HCT116 (cell line): ENCODE results near the gene ATP6V1G2. TPM values are rescaled to one million over a fixed set of nuclear protein-coding genes. Genes with fewer than 3 reads are reported as not detected.

Source experiments
- ATAC-seq: fragments of 200-7000 bp; cut with Tn5 transposase; 2 replicates; pipeline ENCODE4 v1.9.1; 2020; ENCODE audit warnings: mild to moderate bottlenecking, moderate library complexity
- BruUV-seq: library from RNA; stranded (reverse); fragments of 400-500 nt; replicated peaks from 2 replicates; lab custom pipeline; 2021; lab: Mats Ljungman, UMichigan
- CTCF ChIA-PET: fragments of 300-600 bp; sonication (Branson Sonifier 250); formaldehyde crosslinking; loops from one replicate; lab custom pipeline; 2021; ENCODE audit warnings: antibody characterized with exemption; lab: Charles Lee
- POLR2A ChIA-PET: fragments of 300-600, 350-600 bp; sonication (Branson Sonifier 250); formaldehyde crosslinking; loops from one replicate; lab custom pipeline; 2021; ENCODE audit warnings: antibody characterized with exemption; lab: Charles Lee
- RAD21 ChIA-PET, 2 experiments: fragments of 300-600 bp; sonication (Branson Sonifier 250); formaldehyde crosslinking; loops; one replicate each; lab custom pipeline; 2023; ENCODE audit warnings: low total read pairs in 2 of 2; ENCODE audit not compliant: uncharacterized antibody in 2 of 2, unreplicated experiment in 2 of 2, low non-redundant PET in 1 of 2; lab: Charles Lee
- DNase-seq: peaks from one replicate; pipeline ENCODE4 v3.0.0-alpha.2; 2010; ENCODE audit warnings: low read depth, low spot score
- H2AFZ ChIP-seq: fragments of 200-600 bp; shearing (Covaris generic), sonication (generic); 2 replicates; pipeline ENCODE4 v1.6.1; 2017; ENCODE audit warnings: low read depth, mixed run types, mixed read lengths, antibody characterized with exemption, low read length; ENCODE audit not compliant: poor library complexity, severe bottlenecking
- H3K27ac ChIP-seq: 2 replicates; pipeline ENCODE4 v1.5.1; 2012; ENCODE audit warnings: low read depth, low read length
- H3K27me3 ChIP-seq: fragments of 200-600 bp; sonication (generic); 2 replicates; pipeline ENCODE4 v1.6.1; 2016; ENCODE audit warnings: mixed run types, low read length, mixed read lengths; ENCODE audit not compliant: insufficient read depth
- H3K36me3 ChIP-seq, 2 experiments: fragments of 200-500 bp in 1 of 2; fragments of 200-600 bp in 1 of 2; sonication (Bioruptor generic) in 1 of 2; sonication (generic) in 1 of 2; 2 replicates each; pipeline versions ENCODE4 v1.5.1 to v1.6.1; 2014 to 2016; ENCODE audit warnings: low read length in 2 of 2, inconsistent platforms in 1 of 2, mixed read lengths in 1 of 2, mixed run types in 1 of 2; ENCODE audit not compliant: insufficient read depth in 2 of 2, control insufficient read depth in 1 of 2
- H3K4me1 ChIP-seq, 2 experiments: fragments of 200-600 bp in 1 of 2; sonication (generic) in 1 of 2; 2 replicates each; pipeline versions ENCODE4 v1.5.1 to v1.6.1; 2012 to 2017; ENCODE audit warnings: low read length in 2 of 2, inconsistent platforms in 1 of 2, mild to moderate bottlenecking in 1 of 2, mixed read lengths in 1 of 2, mixed run types in 1 of 2, moderate library complexity in 1 of 2; ENCODE audit not compliant: insufficient read depth in 2 of 2, control insufficient read depth in 1 of 2
- H3K4me2 ChIP-seq: fragments of 200-600 bp; sonication (generic); 2 replicates; pipeline ENCODE4 v1.6.1; 2017; ENCODE audit warnings: mixed run types, low read length, mixed read lengths
- H3K4me3 ChIP-seq, 2 experiments: fragments of 200-600 bp in 1 of 2; sonication (generic) in 1 of 2; replicated peaks in 1 of 2; 2 replicates each; pipeline ENCODE4 v1.5.1; 2011 to 2016; ENCODE audit warnings: low read length in 2 of 2, control low read depth in 1 of 2, low read depth in 1 of 2, mild to moderate bottlenecking in 1 of 2, mixed read lengths in 1 of 2, mixed run types in 1 of 2
- H3K79me2 ChIP-seq: fragments of 200-600 bp; sonication (generic); 2 replicates; pipeline ENCODE4 v1.6.1; 2017; ENCODE audit warnings: mild to moderate bottlenecking, mixed run types, low read length, moderate library complexity, mixed read lengths; ENCODE audit not compliant: insufficient read depth
- H3K9ac ChIP-seq: fragments of 200-600 bp; sonication (generic); 2 replicates; pipeline ENCODE4 v1.6.1; 2016; ENCODE audit warnings: low read length, mixed read lengths
- H3K9me2 ChIP-seq: fragments of 200-600 bp; sonication (generic), shearing (Covaris generic); 2 replicates; pipeline ENCODE4 v1.6.1; 2017; ENCODE audit warnings: mixed run types, mild to moderate bottlenecking, moderate library complexity; ENCODE audit not compliant: insufficient read depth
- H3K9me3 ChIP-seq, 2 experiments: fragments of 200-500 bp in 1 of 2; fragments of 200-600 bp in 1 of 2; sonication (Bioruptor generic) in 1 of 2; sonication (generic) in 1 of 2; 2 replicates each; pipeline ENCODE4 v1.6.1; 2014 to 2017; ENCODE audit warnings: low read length in 2 of 2, mixed read lengths in 2 of 2, inconsistent platforms in 1 of 2, low read depth in 1 of 2, mild to moderate bottlenecking in 1 of 2, mixed run types in 1 of 2, moderate library complexity in 1 of 2; ENCODE audit not compliant: control insufficient read depth in 1 of 2, insufficient read depth in 1 of 2
- H4K20me1 ChIP-seq: fragments of 200-600 bp; sonication (generic), shearing (Covaris generic); 2 replicates; pipeline ENCODE4 v1.6.1; 2017; ENCODE audit warnings: mixed run types, mild to moderate bottlenecking, moderate library complexity; ENCODE audit not compliant: insufficient read depth
- CEBPB ChIP-seq: IDR thresholded peaks from 2 replicates; pipeline ENCODE4 v1.6.1; 2012; ENCODE audit warnings: low read depth
- FOSL1 ChIP-seq: IDR thresholded peaks from 2 replicates; pipeline ENCODE4 v1.6.1; 2012; ENCODE audit warnings: low read depth
- JUND ChIP-seq: IDR thresholded peaks from 2 replicates; pipeline ENCODE4 v1.6.1; 2012
- POLR2AphosphoS5 ChIP-seq: IDR thresholded peaks from 2 replicates; pipeline ENCODE4 v1.6.1; 2011; ENCODE audit warnings: mild to moderate bottlenecking, low read depth, low read length, moderate library complexity
- RAD21 ChIP-seq: IDR thresholded peaks from 2 replicates; pipeline ENCODE4 v1.6.1; 2012; ENCODE audit warnings: low read depth, mild to moderate bottlenecking
- SIN3A ChIP-seq: IDR thresholded peaks from 2 replicates; pipeline ENCODE4 v1.6.1; 2012; ENCODE audit warnings: low read depth
- SRF ChIP-seq: IDR thresholded peaks from 2 replicates; pipeline ENCODE4 v1.6.1; 2012; ENCODE audit warnings: low read depth
- ZFX ChIP-seq: fragments of 450-650 bp; IDR thresholded peaks from 2 replicates; pipeline ENCODE4 v1.6.1; 2017
- intact Hi-C: fragments of 100-400 bp; cut with micrococcal nuclease; formaldehyde crosslinking; loops from 2 replicates; pipeline ENCODE4 v1.10.0; 2022
- total RNA-seq: library from RNA; stranded (reverse); gene quantifications from one replicate; pipeline ENCODE4 v1.2.1, GENCODE V29; 2021; ENCODE audit not compliant: unreplicated experiment
- TF ChIP-seq, protein P1 (sequence below), 3 experiments: fragments of 200-600 bp in 1 of 3; sonication (generic) in 1 of 3; IDR thresholded peaks in 2 of 3; conservative IDR thresholded peaks in 1 of 3; 2 replicates each; pipeline ENCODE4 v1.5.1; 2012 to 2017; ENCODE audit warnings: low read depth in 2 of 3, low read length in 2 of 3, antibody characterized with exemption in 1 of 3, borderline replicate concordance in 1 of 3, control low read depth in 1 of 3, mild to moderate bottlenecking in 1 of 3, mixed read lengths in 1 of 3, mixed run types in 1 of 3, moderate library complexity in 1 of 3; ENCODE audit not compliant: insufficient read depth in 1 of 3
- TF ChIP-seq, protein P2 (sequence below): IDR thresholded peaks from 2 replicates; pipeline ENCODE4 v1.6.1; 2011; ENCODE audit warnings: mild to moderate bottlenecking, low read length, moderate library complexity; ENCODE audit not compliant: insufficient replicate concordance; ENCODE audit errors: extremely low read depth

Gene ATP6V1G2
- total RNA-seq, 1 experiment from 2014 or later: 1.8 TPM

- H3K9ac ChIP-seq: no peak overlapping the region
- peaks cover 43 to 52% of the 10 kb centered on the region in 2 experiments; a peak in 3 of 4 replicates for H3K36me3 ChIP-seq
- no peak overlapping the region for H2AFZ ChIP-seq
- H3K9me3 ChIP-seq: no peaks in the 10 kb centered on the region
- POLR2A ChIA-PET: interaction anchor here (1.3 kb wide), 2 partner anchors 11 to 35 kb away, joined by 3 to 6 read pairs; partner anchors contain the start of gene DDX39B
- H3K4me1 ChIP-seq: no peaks in the 10 kb centered on the region; a peak in 1 of 4 replicates
- no TSS peak for BruUV-seq
- H3K79me2 ChIP-seq: peaks cover 32% of the 10 kb centered on the region
- no peak overlapping the region for H3K4me2 ChIP-seq
- RAD21 ChIA-PET: no interaction called here
- H3K4me3 ChIP-seq: no peak overlapping the region
- intact Hi-C loops: no loop called here
- peaks cover 19% of the 10 kb centered on the region; the same call in 1 of the 2 replicates for H4K20me1 ChIP-seq
- H3K27ac ChIP-seq: no peak overlapping the region
- TF ChIP-seq ZFX (no peak), FOSL1 (no peak), CEBPB (no peak), SIN3A (no peak), JUND (no peak), SRF (no peak), RAD21 (no peak), POLR2AphosphoS5 (no peak)
- TF ChIP-seq, protein P1, sequence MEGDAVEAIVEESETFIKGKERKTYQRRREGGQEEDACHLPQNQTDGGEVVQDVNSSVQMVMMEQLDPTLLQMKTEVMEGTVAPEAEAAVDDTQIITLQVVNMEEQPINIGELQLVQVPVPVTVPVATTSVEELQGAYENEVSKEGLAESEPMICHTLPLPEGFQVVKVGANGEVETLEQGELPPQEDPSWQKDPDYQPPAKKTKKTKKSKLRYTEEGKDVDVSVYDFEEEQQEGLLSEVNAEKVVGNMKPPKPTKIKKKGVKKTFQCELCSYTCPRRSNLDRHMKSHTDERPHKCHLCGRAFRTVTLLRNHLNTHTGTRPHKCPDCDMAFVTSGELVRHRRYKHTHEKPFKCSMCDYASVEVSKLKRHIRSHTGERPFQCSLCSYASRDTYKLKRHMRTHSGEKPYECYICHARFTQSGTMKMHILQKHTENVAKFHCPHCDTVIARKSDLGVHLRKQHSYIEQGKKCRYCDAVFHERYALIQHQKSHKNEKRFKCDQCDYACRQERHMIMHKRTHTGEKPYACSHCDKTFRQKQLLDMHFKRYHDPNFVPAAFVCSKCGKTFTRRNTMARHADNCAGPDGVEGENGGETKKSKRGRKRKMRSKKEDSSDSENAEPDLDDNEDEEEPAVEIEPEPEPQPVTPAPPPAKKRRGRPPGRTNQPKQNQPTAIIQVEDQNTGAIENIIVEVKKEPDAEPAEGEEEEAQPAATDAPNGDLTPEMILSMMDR (IDR thresholded peaks at IDR 0.05 in 2 of 3, conservative IDR thresholded peaks at IDR 0.05 in 1 of 3; ENCODE audit: borderline replicate concordance in 1 of 3, insufficient read depth in 1 of 3, low read depth in 2 of 3, low read length in 2 of 3): no peak
- TF ChIP-seq, protein P2, sequence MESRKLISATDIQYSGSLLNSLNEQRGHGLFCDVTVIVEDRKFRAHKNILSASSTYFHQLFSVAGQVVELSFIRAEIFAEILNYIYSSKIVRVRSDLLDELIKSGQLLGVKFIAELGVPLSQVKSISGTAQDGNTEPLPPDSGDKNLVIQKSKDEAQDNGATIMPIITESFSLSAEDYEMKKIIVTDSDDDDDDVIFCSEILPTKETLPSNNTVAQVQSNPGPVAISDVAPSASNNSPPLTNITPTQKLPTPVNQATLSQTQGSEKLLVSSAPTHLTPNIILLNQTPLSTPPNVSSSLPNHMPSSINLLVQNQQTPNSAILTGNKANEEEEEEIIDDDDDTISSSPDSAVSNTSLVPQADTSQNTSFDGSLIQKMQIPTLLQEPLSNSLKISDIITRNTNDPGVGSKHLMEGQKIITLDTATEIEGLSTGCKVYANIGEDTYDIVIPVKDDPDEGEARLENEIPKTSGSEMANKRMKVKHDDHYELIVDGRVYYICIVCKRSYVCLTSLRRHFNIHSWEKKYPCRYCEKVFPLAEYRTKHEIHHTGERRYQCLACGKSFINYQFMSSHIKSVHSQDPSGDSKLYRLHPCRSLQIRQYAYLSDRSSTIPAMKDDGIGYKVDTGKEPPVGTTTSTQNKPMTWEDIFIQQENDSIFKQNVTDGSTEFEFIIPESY: no peak
- no peaks in the 10 kb centered on the region for H3K9me2 ChIP-seq
- no peaks in the 10 kb centered on the region for H3K27me3 ChIP-seq
- ATAC-seq (no peak), DNase-seq (no peak)
- CTCF ChIA-PET: no interaction called here
These were observed 15.7 kb downstream of the ATP6V1G2 start for GRCh38 chr6:31530659-31531058.
